Frontal cortex (tissue), 4 donors: ENCODE results near the gene MUS81. TPM values are rescaled to one million over a fixed set of nuclear protein-coding genes. Genes with fewer than 3 reads are reported as not detected.

Experiments used
- DNase-seq, 2 donors: peaks; one replicate each; pipeline ENCODE4 v3.0.0; 2012; ENCODE audit warnings: low spot score in 2 of 2
- FAIRE-seq: peaks from 2 replicates; lab custom pipeline; 2012; peaks lifted over from hg19 to GRCh38; lab: Jason Lieb, UNC
- total RNA-seq: library from RNA; depleted of rRNA; stranded (reverse); fragments of >200 nt; gene quantifications from one replicate; pipeline ENCODE4 v1.2.3, GENCODE V29; 2014
- donor health status: control.
- donor health status: control.
- donor health status: control.

MUS81 gene
- total RNA-seq, 1 donor from 2014 or later = 42.8 TPM

GRCh38 chr11:65869643-65870306 lies 9.5 kb downstream of the MUS81 start:
- no peak for FAIRE-seq

GRCh38 chr11:65870307-65870658 lies 10.1 kb downstream of the MUS81 start:
- no peak for DNase-seq
- no peak for FAIRE-seq

More at GRCh38 chr11:65869643-65870306, 9.5 kb downstream of the MUS81 start:
- no peak for DNase-seq

- no peak for FAIRE-seq
- DNase-seq = no peak
Measured at GRCh38 chr11:65870706-65871681, 10.8 kb downstream of the MUS81 start.

DNA sequence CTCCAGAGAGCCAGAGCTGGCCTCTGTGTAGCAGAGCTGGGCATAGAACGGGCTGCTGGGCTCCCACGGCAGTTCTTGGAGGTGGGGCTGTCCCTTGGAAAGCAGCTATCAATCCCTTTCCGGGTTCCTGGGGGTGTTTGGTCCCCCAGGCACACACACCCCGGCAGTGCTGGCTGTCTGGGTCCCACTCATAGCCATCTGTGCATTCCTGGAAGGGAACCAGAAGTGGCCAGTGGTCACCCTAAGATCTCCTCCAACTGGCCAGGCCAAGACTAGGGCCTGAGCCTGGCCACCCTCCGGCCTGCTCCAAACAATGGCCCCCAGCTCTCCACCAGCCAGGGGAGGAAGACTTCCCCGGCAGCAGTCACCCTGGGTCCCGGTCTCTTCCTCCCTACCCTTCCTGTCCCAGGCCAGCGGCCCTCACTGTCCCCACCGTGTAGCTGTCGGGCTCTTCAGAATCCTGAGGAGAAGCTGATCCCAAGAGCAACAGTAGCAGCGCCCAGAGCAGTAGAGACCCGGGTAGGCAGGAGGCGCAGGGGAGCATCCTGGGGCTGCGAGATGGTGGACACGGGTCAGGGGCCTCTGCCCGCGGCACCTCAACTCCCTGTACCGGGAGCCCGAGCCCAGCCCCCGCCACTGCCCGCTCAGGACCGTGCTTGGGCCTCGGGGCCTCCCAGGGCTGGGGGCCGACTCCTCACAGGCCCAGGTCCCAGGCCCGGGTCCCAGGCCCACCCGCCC lies 11.7 kb downstream of the MUS81 start:
- no peak for DNase-seq
- FAIRE-seq = no peak

GRCh38 chr11:65872586-65873317 lies 12.5 kb downstream of the MUS81 start, which contains the start of gene EFEMP2:
Gene EFEMP2, minus strand, starts transcription at chr11:65872800. Its CDS starts 446 bp downstream, at chr11:65872354.
- FAIRE-seq = no peak
- DNase-seq = peak; percentile 67 to 72

DNA sequence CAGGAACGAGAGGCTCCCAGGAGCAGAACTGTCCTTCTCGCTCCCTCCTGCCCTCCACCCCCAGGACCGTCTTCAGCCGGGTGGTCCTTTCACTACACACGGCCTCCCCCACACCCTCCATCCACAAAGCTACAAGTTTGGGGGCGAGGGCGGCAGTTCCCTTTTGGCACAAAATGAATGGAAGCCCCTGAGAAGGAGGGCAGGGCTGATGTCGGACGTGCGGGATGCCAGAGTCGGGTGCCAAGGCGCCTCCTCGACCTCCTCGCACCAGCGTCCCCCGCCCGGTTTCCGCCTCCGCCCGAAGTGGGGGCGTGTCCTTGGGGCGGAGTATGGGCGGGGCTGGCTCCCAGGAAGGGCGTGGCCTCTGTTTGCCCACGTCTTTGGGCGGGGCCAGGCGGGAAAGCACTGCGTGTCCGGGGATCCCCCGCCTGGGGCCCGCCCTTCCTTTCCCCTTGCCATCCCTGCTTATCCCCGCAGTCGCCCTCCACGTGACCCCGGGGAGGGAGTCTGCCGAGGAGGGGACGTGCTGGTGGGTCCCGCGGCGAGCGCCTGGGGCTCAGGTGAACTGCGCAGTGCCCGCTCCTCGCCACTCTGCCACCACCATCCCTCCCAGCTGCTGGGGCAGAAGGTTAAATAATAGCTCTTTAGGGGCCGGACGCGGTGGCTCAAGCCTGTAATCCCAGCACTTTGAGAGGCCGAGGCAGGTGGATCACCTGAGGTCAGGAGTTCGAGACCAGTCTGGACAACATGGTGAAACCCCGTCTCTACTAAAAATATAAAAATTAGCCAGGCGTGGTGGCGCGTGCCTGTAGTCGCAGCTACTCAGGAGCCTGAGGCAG lies 13.3 kb downstream of the MUS81 start:
- FAIRE-seq (no peak), DNase-seq (peak; percentile 94 to 99)

GRCh38 chr11:65879617-65880016 lies 19.4 kb downstream of the MUS81 start, which contains the start of gene CTSW:
Gene CTSW, plus strand, starts transcription at chr11:65879837. Its CDS starts 18 bp downstream, at chr11:65879855.
- FAIRE-seq (no peak), DNase-seq (no peak)

- no peak for FAIRE-seq
- DNase-seq = no peak
Measured at GRCh38 chr11:65880027-65880426, 19.8 kb downstream of the MUS81 start.

GRCh38 chr11:65880844-65881421 lies 20.7 kb downstream of the MUS81 start:
- FAIRE-seq (no peak), DNase-seq (no peak)

DNA sequence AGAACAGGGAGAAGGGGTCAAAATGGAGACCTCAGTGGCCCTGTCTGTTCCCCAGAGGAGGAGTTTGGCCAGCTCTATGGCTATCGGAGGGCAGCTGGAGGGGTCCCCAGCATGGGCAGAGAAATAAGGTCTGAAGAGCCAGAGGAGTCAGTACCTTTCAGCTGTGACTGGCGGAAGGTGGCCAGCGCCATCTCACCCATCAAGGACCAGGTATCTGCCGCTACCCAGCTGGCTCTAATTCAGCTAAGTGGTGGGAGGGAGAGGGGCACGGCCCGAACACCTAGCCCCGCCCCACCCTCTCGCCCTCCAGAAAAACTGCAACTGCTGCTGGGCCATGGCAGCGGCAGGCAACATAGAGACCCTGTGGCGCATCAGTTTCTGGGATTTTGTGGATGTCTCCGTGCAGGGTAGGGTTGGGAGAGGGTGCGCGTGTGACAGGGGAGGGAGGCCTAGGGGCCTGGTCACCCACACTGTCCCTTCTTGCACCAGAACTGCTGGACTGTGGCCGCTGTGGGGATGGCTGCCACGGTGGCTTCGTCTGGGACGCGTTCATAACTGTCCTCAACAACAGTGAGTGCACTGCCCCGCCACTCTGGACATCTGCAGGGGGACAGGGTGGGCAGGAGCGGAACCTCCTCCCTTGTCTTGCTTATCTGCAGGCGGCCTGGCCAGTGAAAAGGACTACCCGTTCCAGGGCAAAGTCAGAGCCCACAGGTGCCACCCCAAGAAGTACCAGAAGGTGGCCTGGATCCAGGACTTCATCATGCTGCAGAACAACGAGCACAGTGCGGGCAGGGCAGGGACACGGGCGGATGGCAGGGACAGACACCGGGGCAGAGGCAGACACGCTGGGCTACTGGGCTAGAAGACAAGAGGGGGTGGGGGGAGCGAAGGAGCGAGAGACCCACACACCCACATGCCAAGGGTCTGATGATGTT lies 22.2 kb downstream of the MUS81 start:
- FAIRE-seq = no peak
- DNase-seq = no peak

DNA sequence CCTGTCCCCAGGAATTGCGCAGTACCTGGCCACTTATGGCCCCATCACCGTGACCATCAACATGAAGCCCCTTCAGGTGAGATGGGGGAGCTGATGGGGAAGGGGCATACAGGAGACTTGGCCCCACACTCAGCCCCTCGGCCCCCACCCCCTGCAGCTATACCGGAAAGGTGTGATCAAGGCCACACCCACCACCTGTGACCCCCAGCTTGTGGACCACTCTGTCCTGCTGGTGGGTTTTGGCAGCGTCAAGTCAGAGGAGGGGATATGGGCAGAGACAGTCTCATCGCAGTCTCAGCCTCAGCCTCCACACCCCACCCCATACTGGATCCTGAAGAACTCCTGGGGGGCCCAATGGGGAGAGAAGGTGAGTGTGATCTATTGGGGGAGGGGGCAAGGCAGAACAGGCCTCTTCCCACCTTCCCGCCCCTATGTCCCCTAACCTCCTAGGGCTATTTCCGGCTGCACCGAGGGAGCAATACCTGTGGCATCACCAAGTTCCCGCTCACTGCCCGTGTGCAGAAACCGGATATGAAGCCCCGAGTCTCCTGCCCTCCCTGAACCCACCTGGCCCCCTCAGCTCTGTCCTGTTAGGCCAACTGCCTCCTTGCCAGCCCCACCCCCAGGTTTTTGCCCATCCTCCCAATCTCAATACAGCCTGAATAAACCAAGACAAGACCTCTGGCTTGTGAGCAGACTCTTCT lies 23.0 kb downstream of the MUS81 start:
- DNase-seq (no peak), FAIRE-seq (no peak)

GRCh38 chr11:65883786-65884715 lies 23.8 kb downstream of the MUS81 start:
- DNase-seq = no peak
- no peak for FAIRE-seq

DNA sequence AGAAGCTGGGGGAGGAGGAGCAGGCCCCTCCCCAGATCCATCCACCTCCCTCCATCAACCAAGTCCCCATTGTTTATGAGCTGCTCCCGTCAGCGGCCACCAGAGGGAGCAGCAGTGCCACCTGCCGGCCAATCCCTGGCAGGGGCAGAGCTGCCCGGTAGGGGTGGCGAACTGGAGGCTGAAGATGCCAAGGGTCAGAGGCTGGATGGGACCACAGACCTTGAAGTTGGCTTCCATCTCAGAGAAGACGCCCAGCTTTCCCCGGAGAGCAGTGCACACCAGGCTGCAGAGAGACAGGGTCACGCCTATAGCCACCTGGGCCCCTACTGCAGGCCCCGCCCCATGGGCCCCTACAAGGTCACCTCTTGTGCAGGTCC lies 24.5 kb downstream of the MUS81 start:
- FAIRE-seq = no peak
- DNase-seq = peak; percentile 78 to 87

GRCh38 chr11:65885231-65885630 lies 25.0 kb downstream of the MUS81 start:
- no peak for DNase-seq
- no peak for FAIRE-seq

GRCh38 chr11:65885808-65886536 lies 25.7 kb downstream of the MUS81 start:
- no peak for DNase-seq
- FAIRE-seq = no peak
